NCI-H524 (cell line): Measurements from ENCODE around the gene INSRR.

Source experiments
- DNase-seq, 2 experiments: peaks; one replicate each; lab custom pipeline; 2025; lab: John Stamatoyannopoulos, UW

Gene INSRR

GRCh38 chr1:156832434-156832833 lies 26.5 kb downstream of the INSRR start:
- DNase-seq, result no peak

GRCh38 chr1:156828400-156829124 lies 30.4 kb downstream of the INSRR start:
- DNase-seq, result no peak

GRCh38 chr1:156826630-156827029 lies 32.3 kb downstream of the INSRR start:
- no peak for DNase-seq

GRCh38 chr1:156823210-156823790 lies 35.6 kb downstream of the INSRR start:
- DNase-seq, result no peak

- DNase-seq, result no peak
Measured at GRCh38 chr1:156822680-156823079, 36.2 kb downstream of the INSRR start.

GRCh38 chr1:156821801-156822200 lies 37.1 kb downstream of the INSRR start:
- DNase-seq, result no peak

- DNase-seq, result no peak
Measured at GRCh38 chr1:156816561-156817328, 42.2 kb downstream of the INSRR start, which contains the start of gene SH2D2A. TSS of gene SH2D2A (minus strand) at chr1:156816848. CDS start at chr1:156816708, 140 bp downstream.

GRCh38 chr1:156815961-156816422 lies 42.9 kb downstream of the INSRR start:
- no peak for DNase-seq

- DNase-seq, result peak; percentile 4 to 55
Measured at GRCh38 chr1:156815307-156815826, 43.5 kb downstream of the INSRR start.

- DNase-seq, result no peak
Measured at GRCh38 chr1:156814571-156815260, 44.2 kb downstream of the INSRR start.

GRCh38 chr1:156813750-156814570 lies 45.0 kb downstream of the INSRR start:
- peak in 1 of 2 experiments; percentile 35 for DNase-seq

- no peak for DNase-seq
Measured at GRCh38 chr1:156813298-156813697, 45.6 kb downstream of the INSRR start.

GRCh38 chr1:156812293-156812990 lies 46.5 kb downstream of the INSRR start:
- DNase-seq, result no peak

- DNase-seq, result no peak
Measured at GRCh38 chr1:156811168-156811567, 47.7 kb downstream of the INSRR start.

GRCh38 chr1:156809711-156810366 lies 49.1 kb downstream of the INSRR start:
- no peak for DNase-seq

GRCh38 chr1:156809281-156809680 lies 49.6 kb downstream of the INSRR start:
- DNase-seq, result no peak

GRCh38 chr1:156808186-156809030 lies 50.5 kb downstream of the INSRR start:
- no peak for DNase-seq

GRCh38 chr1:156807627-156808026 lies 51.3 kb downstream of the INSRR start:
- DNase-seq, result no peak
